Esophagus squamous epithelium (tissue), 5 donors: ENCODE measurements around the gene HOXD9. TPM values are rescaled to one million over a fixed set of nuclear protein-coding genes. Genes with fewer than 3 reads are reported as not detected.
A peak's percentile ranks its signal among the peaks of the same experiment; 100 is the strongest.

Experiments
- DNase-seq: peaks from one replicate; lab custom pipeline; 2025; lab: John Stamatoyannopoulos, UW
- H3K27ac ChIP-seq, 4 donors: fragments of 200-600 bp; sonication (generic); one replicate each; pipeline ENCODE4 v1.5.1; 2016 to 2019; ENCODE audit warnings: mild to moderate bottlenecking in 1 of 4
- H3K27me3 ChIP-seq, 4 donors: fragments of 200-600 bp; sonication (generic); 1 replicate in 3 of 4; 2 replicates in 1 of 4; pipeline versions ENCODE4 v1.5.1 to v1.6.0; 2017 to 2021; ENCODE audit warnings: antibody characterized with exemption in 1 of 4
- H3K36me3 ChIP-seq, 3 donors: fragments of 200-600 bp; sonication (generic); one replicate each; pipeline ENCODE4 v1.5.1; 2016 to 2019
- H3K4me1 ChIP-seq, 3 donors: fragments of 200-600 bp; sonication (generic); one replicate each; pipeline ENCODE4 v1.5.1; 2017 to 2019
- H3K4me3 ChIP-seq, 4 donors: fragments of 200-600 bp; sonication (generic); 1 replicate in 3 of 4; 2 replicates in 1 of 4; pipeline ENCODE4 v1.5.1; 2016 to 2019; ENCODE audit warnings: mild to moderate bottlenecking in 2 of 4, moderate library complexity in 1 of 4
- H3K9me3 ChIP-seq, 3 donors: fragments of 200-600 bp; sonication (generic); one replicate each; pipeline ENCODE4 v1.5.1; 2016 to 2019
- CTCF ChIP-seq, 6 experiments: fragments of 450-650 bp in 4 of 6; fragments of 200-600 bp in 2 of 6; sonication (generic) in 2 of 6; IDR thresholded peaks; one replicate each; pipeline ENCODE4 v1.5.1; 2016 to 2019; ENCODE audit warnings: antibody characterized with exemption in 6 of 6, mild to moderate bottlenecking in 4 of 6, moderate library complexity in 4 of 6
- POLR2A ChIP-seq, 4 donors: fragments of 450-650 bp; IDR thresholded peaks; one replicate each; pipeline ENCODE4 v1.6.1; 2017; ENCODE audit warnings: antibody characterized with exemption in 4 of 4, mild to moderate bottlenecking in 4 of 4, moderate library complexity in 3 of 4
- WGBS, 2 donors: methylation state at CpG; one replicate each; pipeline ENCODE4 v1.1.5; 2018; 5-methylcytosine and 5-hydroxymethylcytosine counted together
- intact Hi-C: fragments of 100-400 bp; cut with DNase I; formaldehyde crosslinking; loops from one replicate; pipeline ENCODE4 v1.15.0; 2022
- total RNA-seq, 4 donors: library from RNA; depleted of rRNA; stranded (reverse); fragments of >200 nt; gene quantifications; one replicate each; pipeline ENCODE4 v1.1.0, GENCODE V29; 2016
- donor health status: DM: yes; HTN: yes; CAD: no.

HOXD9 gene
- total RNA-seq, 4 donors from 2014 or later, result 0.61 to 3.4 TPM; not detected in 2

GRCh38 chr2:176076063-176076462, 46.5 kb upstream of the HOXD9 start:
- H3K27ac ChIP-seq, result no peak overlapping the region
- no peak for DNase-seq

GRCh38 chr2:176076796-176077195, 45.7 kb upstream of the HOXD9 start:
- Histone ChIP-seq H3K9me3 (peaks cover 0 to 15% (median 7%) of the 10 kb centered on the region in 3 donors), H3K4me3 (no peak overlapping the region), H3K4me1 (peaks cover 0 to 30% (median 10%) of the 10 kb centered on the region in 3 donors), H3K36me3 (no peaks in the 10 kb centered on the region), H3K27me3 (peaks cover 43 to 100% (median 66%) of the 10 kb centered on the region in 4 donors), H3K27ac (no peak overlapping the region)
- intact Hi-C loops, result no loop called here
- TF ChIP-seq CTCF (IDR thresholded peaks at IDR 0.05), result no peak
- TF ChIP-seq POLR2A (IDR thresholded peaks at IDR 0.05), result no peak
- WGBS, 2 donors, result 12 to 22% methylated on average over 2 of the region's 2 CpGs
- DNase-seq, result no peak

More at GRCh38 chr2:176076063-176076462, 46.5 kb upstream of the HOXD9 start:
- H3K4me1 ChIP-seq, result peaks cover 0 to 28% (median 10%) of the 10 kb centered on the region in 3 donors
- 19 to 28% methylated on average over 7 of the region's 7 CpGs for WGBS, 2 donors
- peaks cover 39 to 100% (median 64%) of the 10 kb centered on the region in 4 donors for H3K27me3 ChIP-seq
- TF ChIP-seq POLR2A (IDR thresholded peaks at IDR 0.05) (no peak), CTCF (IDR thresholded peaks at IDR 0.05) (no peak)
- intact Hi-C loops, result no loop called here
- H3K9me3 ChIP-seq, result peaks cover 0 to 7% (median under 1%) of the 10 kb centered on the region in 3 donors
- H3K4me3 ChIP-seq, result no peak overlapping the region
- no peaks in the 10 kb centered on the region for H3K36me3 ChIP-seq

DNA sequence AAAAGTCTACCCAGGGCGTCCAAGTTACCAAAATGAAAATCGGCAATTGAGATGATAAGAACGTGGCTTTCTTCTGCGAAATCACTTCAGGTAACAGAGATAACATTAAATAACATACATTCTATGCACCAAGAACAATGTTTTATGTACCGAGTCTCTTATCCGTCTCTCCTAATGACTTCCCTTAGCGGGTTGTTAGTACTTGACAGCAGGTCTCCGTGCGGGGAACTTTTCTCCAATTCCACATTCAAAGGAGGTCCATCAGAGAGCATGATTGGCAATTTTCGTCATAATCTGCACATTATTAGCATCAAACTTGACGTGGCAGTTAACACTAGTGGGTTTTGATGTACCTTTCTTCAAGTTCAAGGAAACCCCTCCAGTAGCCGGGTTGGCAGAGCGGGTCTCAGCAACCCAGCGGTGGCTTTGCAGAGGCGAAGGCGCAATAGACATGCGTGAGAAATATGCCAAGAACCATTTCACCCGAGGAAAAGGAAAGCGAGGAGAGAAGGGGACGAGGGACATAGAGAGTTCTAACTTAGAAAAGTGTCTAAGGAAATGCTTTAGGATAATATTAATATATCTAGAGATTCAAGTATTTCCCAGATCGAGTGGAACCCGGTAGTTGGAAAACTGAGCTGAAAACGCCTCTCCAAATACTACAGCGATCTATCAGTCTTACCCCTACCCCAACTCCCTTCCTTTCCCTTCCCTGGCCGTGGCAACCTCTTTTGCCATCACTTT, 43.8 kb upstream of the HOXD9 start:
- peak overlapping the region in 1 of 4 donors; percentile 53 for H3K4me3 ChIP-seq
- peaks cover 0 to 20% (median 13%) of the 10 kb centered on the region in 3 donors for H3K9me3 ChIP-seq
- TF ChIP-seq POLR2A (IDR thresholded peaks at IDR 0.05) (no peak), CTCF (IDR thresholded peaks at IDR 0.05) (no peak)
- H3K4me1 ChIP-seq, result peaks cover 0 to 46% (median 10%) of the 10 kb centered on the region in 3 donors
- no peak for DNase-seq
- H3K27ac ChIP-seq, result no peak overlapping the region
- intact Hi-C loops, result no loop called here
- no peaks in the 10 kb centered on the region for H3K36me3 ChIP-seq
- H3K27me3 ChIP-seq, result peaks cover 47 to 100% (median 72%) of the 10 kb centered on the region in 4 donors
- WGBS, 2 donors, result 10 to 17% methylated on average over 25 of the region's 25 CpGs

GRCh38 chr2:176079285-176079830, 43.2 kb upstream of the HOXD9 start:
- no peak for TF ChIP-seq POLR2A (IDR thresholded peaks at IDR 0.05)
- no peak for TF ChIP-seq CTCF (IDR thresholded peaks at IDR 0.05)
- Histone ChIP-seq H3K4me3 (peak overlapping the region in 2 of 4 donors; percentile 38 to 53), H3K4me1 (peaks cover 0 to 46% (median 10%) of the 10 kb centered on the region in 3 donors), H3K36me3 (no peaks in the 10 kb centered on the region), H3K9me3 (peaks cover 0 to 20% (median 13%) of the 10 kb centered on the region in 3 donors), H3K27me3 (peaks cover 44 to 100% (median 70%) of the 10 kb centered on the region in 4 donors), H3K27ac (no peak overlapping the region)
- DNase-seq, result no peak
- WGBS, 2 donors, result 10 to 18% methylated on average over 19 to 23 of the region's 30 CpGs
- intact Hi-C loops, result no loop called here
